GM21723 (cell line): ENCODE measurements around the gene PTCH2.
A peak's percentile ranks its signal among the peaks of the same experiment; 100 is the strongest.
"Not testable (repeated sequence)": the region's sequence is repeated elsewhere in the genome, so short reads cannot be mapped to it uniquely, and the experiment has no call there.

Experiments
- ATAC-seq: cut with Tn5 transposase; IDR thresholded peaks from one replicate; pipeline ENCODE4 v1.9.1; 2021; ENCODE audit warnings: mild to moderate bottlenecking, moderate library complexity; ENCODE audit not compliant: unreplicated experiment

PTCH2 gene

DNA sequence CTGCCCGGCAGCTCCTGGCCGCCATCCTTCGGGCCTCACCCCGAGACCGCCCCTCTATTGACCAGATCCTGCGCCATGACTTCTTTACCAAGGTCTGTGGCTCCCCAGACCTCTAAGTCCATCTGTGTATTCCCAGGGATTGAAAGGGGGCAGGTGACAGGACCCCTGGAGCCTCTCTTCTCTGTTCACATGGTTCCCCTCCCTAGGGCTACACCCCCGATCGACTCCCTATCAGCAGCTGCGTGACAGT is 40.1 kb downstream of the PTCH2 start:
- ATAC-seq: no peak

- ATAC-seq: no peak
These were observed 40.6 kb downstream of the PTCH2 start for GRCh38 chr1:44802306-44803061.

DNA sequence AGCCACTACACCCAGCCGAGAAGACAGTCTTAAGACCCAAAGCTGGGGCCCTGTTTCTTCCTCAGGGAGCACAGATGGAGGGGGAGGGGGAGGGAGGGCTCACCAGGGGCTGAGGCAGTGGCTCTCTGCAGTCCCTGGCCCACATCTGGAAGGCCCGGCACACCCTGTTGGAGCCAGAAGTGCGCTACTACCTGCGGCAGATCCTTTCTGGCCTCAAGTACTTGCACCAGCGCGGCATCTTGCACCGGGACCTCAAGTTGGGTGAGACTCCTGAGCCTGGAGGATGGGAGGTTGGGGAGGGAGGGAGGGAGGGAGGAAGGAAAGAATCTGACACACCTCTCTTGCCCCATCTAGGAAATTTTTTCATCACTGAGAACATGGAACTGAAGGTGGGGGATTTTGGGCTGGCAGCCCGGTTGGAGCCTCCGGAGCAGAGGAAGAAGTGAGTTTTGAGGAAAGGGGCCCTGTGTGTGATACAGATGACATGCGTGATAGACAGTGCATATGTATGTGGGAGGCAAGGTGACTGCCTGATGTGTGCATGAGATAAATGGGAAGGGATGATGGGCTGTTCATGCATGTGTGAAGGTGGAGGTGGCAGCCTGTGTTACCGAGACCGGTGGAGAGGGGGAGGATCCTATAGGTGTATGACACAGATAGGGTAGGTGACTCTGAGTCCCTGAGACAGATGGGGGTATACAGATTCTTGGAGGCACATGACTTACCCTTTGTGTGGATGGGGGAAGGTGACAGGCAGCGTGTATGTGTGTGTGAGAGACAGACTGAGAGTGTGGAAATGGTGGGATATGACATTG is 41.4 kb downstream of the PTCH2 start:
- no peak for ATAC-seq

DNA sequence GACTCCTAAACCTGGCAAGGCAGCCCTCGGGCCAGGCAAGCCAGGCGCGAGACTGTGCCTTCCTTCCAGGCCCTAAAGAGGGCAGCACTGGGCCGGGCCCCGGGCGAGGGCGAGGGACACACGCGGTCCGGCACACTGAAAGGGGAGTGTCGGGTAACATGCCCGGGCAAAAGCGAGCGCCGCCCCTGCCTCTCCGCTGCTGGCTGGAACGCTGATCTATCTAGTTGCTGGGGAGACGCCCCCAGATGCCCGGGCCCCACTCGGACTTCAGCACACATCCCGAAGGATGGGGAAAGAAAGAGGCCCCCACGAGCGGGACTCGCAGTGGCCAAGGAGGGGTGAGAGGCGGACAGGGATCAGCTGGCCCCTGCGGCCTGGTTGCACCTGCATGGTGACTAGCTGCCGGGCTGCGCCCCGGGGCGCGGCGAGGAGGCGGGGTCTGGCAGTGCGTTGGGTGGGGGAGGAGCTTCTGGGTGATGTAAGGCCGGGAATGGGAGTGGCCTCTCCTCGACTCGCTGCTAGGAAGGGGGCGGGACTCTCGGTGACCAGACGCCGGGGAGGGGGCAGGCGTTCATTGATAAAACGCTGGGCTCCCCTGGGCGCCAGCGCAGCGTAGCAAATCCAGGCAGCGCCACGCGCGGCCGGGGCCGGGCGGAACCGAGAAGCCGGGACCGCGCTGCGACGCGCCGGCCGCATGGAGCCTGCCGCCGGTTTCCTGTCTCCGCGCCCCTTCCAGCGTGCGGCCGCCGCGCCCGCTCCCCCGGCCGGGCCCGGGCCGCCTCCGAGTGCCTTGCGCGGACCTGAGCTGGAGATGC is 43.1 kb downstream of the PTCH2 start, which contains the start of gene PLK3:
Gene PLK3, plus strand, starts transcription at position 608 of the 815 bp plus-strand sequence. Its CDS starts 87 bp downstream, at position 695.
- ATAC-seq: peak; percentile 82

GRCh38 chr1:44798481-44799365 is 44.3 kb downstream of the PTCH2 start:
- no peak for ATAC-seq

GRCh38 chr1:44797886-44798285 is 45.2 kb downstream of the PTCH2 start:
- not testable (repeated sequence) for ATAC-seq

GRCh38 chr1:44792736-44793502 is 50.1 kb downstream of the PTCH2 start:
- ATAC-seq: no peak

DNA sequence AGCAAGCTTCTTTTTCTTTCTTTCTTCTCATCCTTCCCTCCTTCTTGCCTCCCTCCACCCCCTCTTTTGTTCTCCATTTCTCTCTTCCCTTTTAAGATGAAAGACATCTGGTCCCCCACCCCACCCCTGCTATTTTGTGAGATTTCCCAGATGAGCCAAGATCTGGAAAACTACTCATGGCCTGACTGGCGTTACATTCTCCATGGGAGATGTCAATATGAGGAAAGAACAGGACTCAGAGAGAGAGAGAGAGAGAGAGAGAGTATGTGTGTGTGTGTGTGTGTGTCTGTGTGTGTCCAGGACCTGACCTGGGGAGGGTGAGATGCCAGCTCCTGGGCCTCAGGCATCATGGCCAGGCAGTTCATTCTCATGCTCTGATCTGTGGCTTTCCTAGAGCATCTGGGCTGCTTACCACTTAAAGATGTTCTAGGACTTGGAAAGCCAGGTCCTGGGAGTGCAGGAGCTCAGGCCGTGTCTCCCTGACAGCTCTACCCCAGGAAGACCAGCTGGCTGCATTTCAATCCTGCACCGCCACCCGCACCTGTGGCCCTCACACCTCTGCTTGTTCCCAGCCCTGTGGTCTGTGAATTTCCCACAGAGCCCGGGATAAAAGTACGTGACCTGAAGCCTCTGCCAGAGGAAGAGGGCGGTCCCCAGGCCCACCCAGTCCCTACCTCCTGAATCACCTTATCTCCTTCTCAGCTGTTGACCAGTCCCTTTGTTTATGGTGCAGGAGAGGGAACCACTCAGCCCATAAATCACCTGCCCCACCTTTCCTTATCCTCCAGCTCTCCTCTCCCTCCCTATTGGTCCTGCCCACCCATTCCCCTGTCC is 51.9 kb downstream of the PTCH2 start:
- no peak for ATAC-seq

DNA sequence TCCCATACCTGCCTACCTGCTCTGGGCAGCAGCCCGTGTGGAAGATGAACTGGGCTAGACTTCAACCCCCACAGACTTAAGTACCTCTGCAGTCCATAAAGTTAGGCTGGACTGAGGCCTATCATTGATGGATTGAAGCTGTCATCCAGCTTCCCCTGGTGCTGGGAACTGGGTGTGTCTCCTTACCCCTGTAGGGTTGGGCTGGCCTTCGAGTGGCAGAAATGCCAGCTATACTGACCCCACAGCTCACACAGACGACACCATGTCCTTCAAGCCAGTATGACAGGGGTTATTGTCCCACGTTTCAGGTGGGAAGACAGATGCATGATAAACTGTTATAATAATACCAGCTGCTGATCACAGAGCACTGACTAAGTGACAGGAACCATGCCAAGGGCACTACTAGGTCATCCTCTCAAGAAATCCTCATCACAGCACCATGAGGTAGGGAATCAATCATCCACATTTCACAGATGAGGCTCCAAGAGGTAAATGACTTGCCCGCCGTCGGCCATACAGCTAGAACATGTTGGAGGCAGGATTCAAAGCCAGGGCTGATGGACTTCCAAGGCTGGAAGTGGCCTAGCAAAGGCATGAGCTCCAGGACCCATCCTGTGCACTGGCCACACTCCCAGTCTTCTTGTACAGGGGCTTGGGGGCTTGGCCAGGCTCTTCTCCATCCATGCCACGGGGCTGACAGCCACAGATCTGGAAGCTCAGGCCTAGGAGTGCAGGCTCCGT is 54.8 kb downstream of the PTCH2 start, which contains the start of gene BEST4:
Gene BEST4, minus strand, starts transcription at position 51 of the 741 bp plus-strand sequence. CDS start 465 bp downstream, outside the sequence.
- ATAC-seq: no peak

- ATAC-seq: no peak
These were observed 55.5 kb downstream of the PTCH2 start for GRCh38 chr1:44787506-44787905.

DNA sequence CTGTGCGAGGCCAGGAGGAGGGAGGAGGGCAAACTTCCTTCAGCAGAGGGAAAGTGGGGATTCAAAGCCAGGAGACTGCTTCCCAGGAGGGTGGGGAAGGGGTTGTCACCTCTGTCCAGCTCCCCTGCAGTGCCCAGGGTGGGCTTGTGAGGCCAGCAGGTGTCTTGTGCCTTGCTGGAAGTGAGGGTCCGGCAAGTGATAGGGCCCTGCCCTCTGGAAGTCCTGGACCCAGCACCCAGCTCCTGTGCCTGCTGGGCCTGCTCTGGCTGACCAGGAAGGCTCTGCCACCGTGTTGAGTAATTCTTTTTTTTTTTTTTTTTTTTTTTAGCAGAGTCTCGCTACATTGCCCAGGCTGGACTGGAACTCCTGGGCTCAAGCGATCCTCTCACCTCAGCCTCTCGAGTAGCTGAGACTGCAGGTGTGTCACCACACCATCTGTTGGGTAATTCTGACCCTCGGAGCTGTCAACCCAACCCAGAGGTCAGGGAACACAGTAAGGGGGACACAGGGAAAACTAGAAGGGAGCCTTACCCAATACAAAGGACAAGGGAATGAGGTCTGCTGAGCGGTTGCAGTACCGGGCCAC is 56.1 kb downstream of the PTCH2 start:
- ATAC-seq: no peak

DNA sequence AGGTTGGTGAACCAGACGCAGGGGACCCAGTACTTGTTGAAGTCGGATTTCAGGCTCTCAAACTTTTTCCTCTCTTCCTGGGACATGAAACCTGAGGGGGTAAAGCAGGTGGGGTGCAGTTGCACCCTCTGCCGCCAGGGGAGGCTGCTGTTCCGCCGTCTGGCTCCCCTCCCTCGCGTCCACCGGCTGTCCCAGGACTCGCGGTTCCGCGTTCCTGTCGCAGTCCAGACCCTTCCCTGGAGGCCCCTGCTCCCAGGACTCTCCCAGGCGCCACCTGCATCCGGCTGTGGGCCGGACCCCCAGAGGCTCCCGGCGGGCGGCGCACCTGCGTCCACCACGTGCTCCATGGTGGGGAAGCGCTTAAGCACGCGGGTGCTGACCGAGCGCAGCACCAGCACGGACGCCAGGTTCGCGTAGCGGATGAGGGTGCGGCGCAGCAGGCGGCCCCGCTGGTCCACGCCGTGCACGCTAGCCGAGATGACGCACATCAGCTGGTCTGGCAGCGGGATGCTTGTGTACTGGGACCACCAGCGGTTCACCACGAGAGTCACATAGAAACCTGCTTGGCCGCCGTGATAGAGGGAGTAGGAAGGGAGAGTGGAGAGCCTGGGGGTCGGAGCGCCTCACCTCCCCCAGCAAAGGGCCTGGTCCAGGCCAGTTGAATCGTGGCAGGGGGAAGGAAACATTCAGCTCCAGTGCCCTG is 56.8 kb downstream of the PTCH2 start:
- peak; percentile 43 for ATAC-seq

GRCh38 chr1:44785501-44786137 is 57.4 kb downstream of the PTCH2 start:
- peak; percentile 16 for ATAC-seq

- ATAC-seq: no peak
These were observed 58.0 kb downstream of the PTCH2 start for GRCh38 chr1:44785029-44785380.

GRCh38 chr1:44784094-44785028 is 58.7 kb downstream of the PTCH2 start:
- no peak for ATAC-seq

DNA sequence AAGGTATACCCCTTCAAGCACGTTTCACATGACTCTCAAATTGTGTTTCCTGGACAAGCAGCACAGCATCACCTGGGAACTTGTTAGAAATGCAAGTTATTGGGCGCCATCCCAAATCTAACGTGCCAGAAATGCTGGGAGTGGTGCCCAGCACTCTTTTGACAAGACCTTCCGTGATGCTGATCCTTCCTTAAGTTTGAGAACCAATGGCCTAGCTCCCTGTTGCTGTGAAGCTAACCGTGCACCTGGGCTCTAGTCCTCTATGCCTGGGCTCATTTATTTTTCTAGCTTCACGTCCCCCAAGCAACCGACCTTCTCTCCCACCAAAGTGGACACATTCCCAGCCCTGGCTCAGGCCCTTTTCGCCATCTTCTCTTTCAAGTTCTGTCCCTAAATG is 59.4 kb downstream of the PTCH2 start:
- no peak for ATAC-seq
